Natural killer cell (primary cell): ENCODE results near the gene THOC1. TPM values are rescaled to one million over a fixed set of nuclear protein-coding genes. Genes with fewer than 3 reads are reported as not detected.

ENCODE experiments used
- ATAC-seq, 3 donors: fragments of 150-1000 bp in 2 of 3; fragments of 200-7000 bp in 1 of 3; cut with Tn5 transposase; 1 replicate in 1 of 3; 2 replicates in 2 of 3; pipeline ENCODE4 v1.10.0; 2021; ENCODE audit warnings: mild to moderate bottlenecking in 2 of 3, moderate library complexity in 2 of 3
- DNase-seq, 2 donors: peaks; one replicate each; pipeline versions ENCODE4 v3.0.0 to v3.0.0-alpha.2; 2013 to 2021; ENCODE audit warnings: mixed read lengths in 1 of 2
- H3K27ac ChIP-seq: one replicate; pipeline ENCODE4 v1.5.1; 2013; ENCODE audit warnings: mild to moderate bottlenecking, low read length
- H3K27me3 ChIP-seq: one replicate; pipeline ENCODE4 v1.6.1; 2013; ENCODE audit warnings: low read length; ENCODE audit not compliant: control insufficient read depth, insufficient read depth
- H3K36me3 ChIP-seq: one replicate; pipeline ENCODE4 v1.6.1; 2013; ENCODE audit warnings: low read length; ENCODE audit not compliant: control insufficient read depth, insufficient read depth
- H3K4me1 ChIP-seq: one replicate; pipeline ENCODE4 v1.6.1; 2013; ENCODE audit warnings: low read length; ENCODE audit not compliant: control insufficient read depth, insufficient read depth
- H3K4me3 ChIP-seq: one replicate; pipeline ENCODE4 v1.5.1; 2013; ENCODE audit warnings: low read length
- H3K9me3 ChIP-seq: one replicate; pipeline ENCODE4 v1.6.1; 2013; ENCODE audit warnings: low read length; ENCODE audit not compliant: control insufficient read depth, insufficient read depth
- H3K27ac Mint-ChIP-seq, 2 donors: one replicate each; pipeline ENCODE4 v1.8.0; 2022; ENCODE audit warnings: mild to moderate bottlenecking in 2 of 2, mixed read lengths in 2 of 2, moderate library complexity in 1 of 2
- H3K27me3 Mint-ChIP-seq, 2 donors: one replicate each; pipeline ENCODE4 v1.8.0; 2022; ENCODE audit warnings: low read depth in 2 of 2, mixed read lengths in 2 of 2
- H3K36me3 Mint-ChIP-seq: one replicate; pipeline ENCODE4 v1.8.0; 2022; ENCODE audit warnings: mixed read lengths
- H3K4me1 Mint-ChIP-seq, 2 donors: one replicate each; pipeline ENCODE4 v1.8.0; 2022; ENCODE audit warnings: mixed read lengths in 2 of 2
- H3K4me3 Mint-ChIP-seq: one replicate; pipeline ENCODE4 v1.8.0; 2022; ENCODE audit warnings: mild to moderate bottlenecking, moderate library complexity, mixed read lengths
- H3K9me3 Mint-ChIP-seq, 2 donors: one replicate each; pipeline ENCODE4 v1.8.0; 2022; ENCODE audit warnings: mixed read lengths in 2 of 2
- CTCF ChIP-seq: fragments of 200-600 bp; IDR thresholded peaks from one replicate; pipeline ENCODE4 v1.8.0; 2022; ENCODE audit warnings: antibody characterized with exemption
- WGBS: methylation state at CpG from one replicate; pipeline ENCODE4 v1.1.7; 2013; ENCODE audit warnings: missing lambda C conversion rate; ENCODE audit not compliant: insufficient coverage; 5-methylcytosine and 5-hydroxymethylcytosine counted together
- intact Hi-C: fragments of 100-400 bp; cut with micrococcal nuclease; formaldehyde crosslinking; loops from one replicate; pipeline ENCODE4 v1.14.2; 2022
- total RNA-seq, 4 donors: library from RNA; stranded (reverse); fragments of 120-200 nt in 1 of 4; gene quantifications; one replicate each; pipeline versions ENCODE4 v1.2.3 to v1.2.4, GENCODE V29; 2013 to 2022

THOC1 gene
- total RNA-seq, 3 donors from 2014 or later (not counting 1 experiment from before 2014, with no cell fraction given), result 96.4 to 105 (median 96.7) TPM

- no peak overlapping the region for H3K4me3 ChIP-seq
- ATAC-seq (no peak), DNase-seq (no peak)
- intact Hi-C loops, result no loop called here
- H3K9me3 Mint-ChIP-seq, result no peaks in the 10 kb centered on the region
- H3K27me3 ChIP-seq, result no peaks in the 10 kb centered on the region
- H3K36me3 ChIP-seq, result peaks cover 36% of the 10 kb centered on the region
- no peaks in the 10 kb centered on the region for H3K9me3 ChIP-seq
- H3K4me1 ChIP-seq, result no peaks in the 10 kb centered on the region
- WGBS, result 88% methylated on average over 4 of the region's 4 CpGs
- no peaks in the 10 kb centered on the region for H3K36me3 Mint-ChIP-seq
- no peaks in the 10 kb centered on the region for H3K4me1 Mint-ChIP-seq
- H3K27ac Mint-ChIP-seq, result no peak overlapping the region
- H3K27me3 Mint-ChIP-seq, result no peaks in the 10 kb centered on the region
- no peak for TF ChIP-seq CTCF
- no peak overlapping the region for H3K27ac ChIP-seq
- H3K4me3 Mint-ChIP-seq, result no peak overlapping the region
Measured at GRCh38 chr18:225745-226144, 42.1 kb downstream of the THOC1 start.

GRCh38 chr18:220708-221107 is 47.1 kb downstream of the THOC1 start:
- Mint-ChIP-seq H3K4me1 (peaks cover 6 to 7% of the 10 kb centered on the region in 2 donors), H3K36me3 (peaks cover 14% of the 10 kb centered on the region), H3K27ac (peak overlapping the region in 1 of 2 donors; percentile 17), H3K4me3 (no peak overlapping the region), H3K9me3 (no peaks in the 10 kb centered on the region), H3K27me3 (no peaks in the 10 kb centered on the region)
- no peaks in the 10 kb centered on the region for H3K9me3 ChIP-seq
- H3K36me3 ChIP-seq, result peaks cover 62% of the 10 kb centered on the region
- no peak overlapping the region for H3K4me3 ChIP-seq
- intact Hi-C loops, result no loop called here
- no peak for TF ChIP-seq CTCF
- H3K4me1 ChIP-seq, result no peaks in the 10 kb centered on the region
- no peak overlapping the region for H3K27ac ChIP-seq
- ATAC-seq, result no peak
- no peaks in the 10 kb centered on the region for H3K27me3 ChIP-seq
- DNase-seq, result no peak

DNA sequence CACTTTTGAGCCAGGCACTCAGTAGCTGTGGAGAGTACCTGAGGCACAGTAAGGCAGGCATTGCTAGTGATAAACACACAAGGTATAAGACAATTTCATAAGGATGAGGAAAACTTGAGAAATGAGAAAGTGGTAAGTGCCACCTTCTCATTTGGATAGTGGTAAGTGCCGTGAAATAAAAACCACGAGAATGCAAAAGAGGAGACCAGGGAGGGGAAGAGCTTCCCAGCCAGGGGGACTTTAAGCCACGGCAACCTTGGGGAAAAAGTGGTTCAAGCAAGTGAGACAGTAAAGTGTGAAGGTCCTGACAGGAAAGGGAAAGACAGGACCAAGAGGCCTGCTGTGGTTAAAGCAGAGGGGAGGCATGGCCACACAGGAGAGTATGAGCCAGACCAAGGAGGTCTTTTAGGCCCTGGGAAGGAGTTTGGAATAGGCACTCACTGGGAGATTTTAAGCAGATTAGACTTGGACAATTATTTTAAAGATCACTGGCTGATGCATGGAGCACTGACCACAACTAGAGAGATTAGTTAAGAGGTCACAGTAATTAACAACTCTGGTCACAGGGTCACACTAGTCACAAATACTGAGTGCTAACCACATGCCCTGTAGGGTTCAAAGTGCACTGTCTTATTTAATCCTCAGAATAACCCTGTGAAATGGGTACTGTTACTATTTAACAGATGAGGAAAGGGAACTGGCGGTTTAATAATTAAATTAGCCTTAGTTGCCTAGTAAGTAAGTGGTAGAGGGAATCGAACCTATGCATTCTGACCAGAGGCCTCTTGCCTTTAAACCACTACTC is 50.1 kb downstream of the THOC1 start:
- H3K27me3 ChIP-seq, result no peaks in the 10 kb centered on the region
- no peaks in the 10 kb centered on the region for H3K4me1 ChIP-seq
- no peak overlapping the region for H3K4me3 ChIP-seq
- Mint-ChIP-seq H3K9me3 (no peaks in the 10 kb centered on the region), H3K27ac (peak overlapping the region; percentile 64 to 73), H3K36me3 (peaks cover 21% of the 10 kb centered on the region), H3K27me3 (no peaks in the 10 kb centered on the region), H3K4me3 (no peak overlapping the region), H3K4me1 (peaks cover 6 to 7% of the 10 kb centered on the region in 2 donors)
- intact Hi-C loops, result no loop called here
- no peaks in the 10 kb centered on the region for H3K9me3 ChIP-seq
- no peak overlapping the region for H3K27ac ChIP-seq
- H3K36me3 ChIP-seq, result peaks cover 69% of the 10 kb centered on the region
- DNase-seq (no peak), ATAC-seq (peak in 1 of 3 donors; percentile 32)
- WGBS, result 62% methylated on average over 3 of the region's 5 CpGs
- no peak for TF ChIP-seq CTCF
